Osteocyte (in vitro differentiated cells): ENCODE data around the gene IFNB1. TPM values are rescaled to one million over a fixed set of nuclear protein-coding genes. Genes with fewer than 3 reads are reported as not detected.

Experiments
- DNase-seq: peaks from one replicate; pipeline ENCODE4 v3.0.0; 2021; ENCODE audit warnings: mixed read lengths; ENCODE audit not compliant: unreplicated experiment; ENCODE audit errors: extremely low spot score
- H3K27ac Mint-ChIP-seq: one replicate; pipeline ENCODE4 v1.8.0; 2021; ENCODE audit warnings: mild to moderate bottlenecking, mixed read lengths; ENCODE audit not compliant: unreplicated experiment
- H3K27me3 Mint-ChIP-seq: one replicate; pipeline ENCODE4 v1.8.0; 2021; ENCODE audit warnings: mixed read lengths; ENCODE audit not compliant: unreplicated experiment
- H3K36me3 Mint-ChIP-seq: one replicate; pipeline ENCODE4 v1.8.0; 2021; ENCODE audit warnings: mixed read lengths; ENCODE audit not compliant: unreplicated experiment
- H3K4me1 Mint-ChIP-seq: one replicate; pipeline ENCODE4 v1.8.0; 2021; ENCODE audit warnings: mixed read lengths; ENCODE audit not compliant: unreplicated experiment
- H3K4me3 Mint-ChIP-seq: one replicate; pipeline ENCODE4 v1.8.0; 2021; ENCODE audit warnings: mild to moderate bottlenecking, moderate library complexity, mixed read lengths; ENCODE audit not compliant: unreplicated experiment
- H3K9me3 Mint-ChIP-seq: one replicate; pipeline ENCODE4 v1.8.0; 2021; ENCODE audit warnings: mixed read lengths; ENCODE audit not compliant: unreplicated experiment
- total RNA-seq: library from RNA; stranded (reverse); gene quantifications from 2 replicates; pipeline ENCODE4 v1.2.1, GENCODE V29; 2021
- TF ChIP-seq, protein P1 (sequence below): fragments of 200-600 bp; sonication (generic); IDR thresholded peaks from 2 replicates; pipeline ENCODE4 v1.5.0; 2021; ENCODE audit warnings: antibody characterized with exemption, mild to moderate bottlenecking, moderate library complexity

IFNB1 gene
- total RNA-seq, 1 donor from 2014 or later: not detected

DNA sequence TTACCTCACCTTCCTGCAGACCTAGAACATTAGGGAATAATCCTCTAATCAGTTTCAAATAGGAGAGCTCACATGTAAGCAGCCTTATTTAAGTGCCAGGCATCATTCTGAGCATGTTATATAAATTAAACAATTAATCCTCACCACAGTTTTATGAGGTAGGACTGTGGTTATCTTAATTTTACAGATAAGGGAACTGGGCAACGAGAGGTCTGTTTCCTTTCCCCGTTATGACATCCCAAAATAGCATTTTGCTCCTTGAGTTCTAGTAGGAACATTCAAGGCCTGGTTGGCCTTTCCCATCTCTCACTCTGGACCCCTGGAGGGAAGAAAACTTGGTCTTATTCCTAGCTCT, 19.1 kb upstream of the IFNB1 start:
- TF ChIP-seq, protein P1, sequence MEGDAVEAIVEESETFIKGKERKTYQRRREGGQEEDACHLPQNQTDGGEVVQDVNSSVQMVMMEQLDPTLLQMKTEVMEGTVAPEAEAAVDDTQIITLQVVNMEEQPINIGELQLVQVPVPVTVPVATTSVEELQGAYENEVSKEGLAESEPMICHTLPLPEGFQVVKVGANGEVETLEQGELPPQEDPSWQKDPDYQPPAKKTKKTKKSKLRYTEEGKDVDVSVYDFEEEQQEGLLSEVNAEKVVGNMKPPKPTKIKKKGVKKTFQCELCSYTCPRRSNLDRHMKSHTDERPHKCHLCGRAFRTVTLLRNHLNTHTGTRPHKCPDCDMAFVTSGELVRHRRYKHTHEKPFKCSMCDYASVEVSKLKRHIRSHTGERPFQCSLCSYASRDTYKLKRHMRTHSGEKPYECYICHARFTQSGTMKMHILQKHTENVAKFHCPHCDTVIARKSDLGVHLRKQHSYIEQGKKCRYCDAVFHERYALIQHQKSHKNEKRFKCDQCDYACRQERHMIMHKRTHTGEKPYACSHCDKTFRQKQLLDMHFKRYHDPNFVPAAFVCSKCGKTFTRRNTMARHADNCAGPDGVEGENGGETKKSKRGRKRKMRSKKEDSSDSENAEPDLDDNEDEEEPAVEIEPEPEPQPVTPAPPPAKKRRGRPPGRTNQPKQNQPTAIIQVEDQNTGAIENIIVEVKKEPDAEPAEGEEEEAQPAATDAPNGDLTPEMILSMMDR: no peak
- DNase-seq: no peak
- Mint-ChIP-seq H3K9me3 (peaks cover 4% of the 10 kb centered on the region), H3K4me3 (no peak overlapping the region), H3K4me1 (peaks cover 18% of the 10 kb centered on the region), H3K27ac (peak overlapping the region; percentile 76), H3K36me3 (peaks cover 2% of the 10 kb centered on the region), H3K27me3 (no peaks in the 10 kb centered on the region)

DNA sequence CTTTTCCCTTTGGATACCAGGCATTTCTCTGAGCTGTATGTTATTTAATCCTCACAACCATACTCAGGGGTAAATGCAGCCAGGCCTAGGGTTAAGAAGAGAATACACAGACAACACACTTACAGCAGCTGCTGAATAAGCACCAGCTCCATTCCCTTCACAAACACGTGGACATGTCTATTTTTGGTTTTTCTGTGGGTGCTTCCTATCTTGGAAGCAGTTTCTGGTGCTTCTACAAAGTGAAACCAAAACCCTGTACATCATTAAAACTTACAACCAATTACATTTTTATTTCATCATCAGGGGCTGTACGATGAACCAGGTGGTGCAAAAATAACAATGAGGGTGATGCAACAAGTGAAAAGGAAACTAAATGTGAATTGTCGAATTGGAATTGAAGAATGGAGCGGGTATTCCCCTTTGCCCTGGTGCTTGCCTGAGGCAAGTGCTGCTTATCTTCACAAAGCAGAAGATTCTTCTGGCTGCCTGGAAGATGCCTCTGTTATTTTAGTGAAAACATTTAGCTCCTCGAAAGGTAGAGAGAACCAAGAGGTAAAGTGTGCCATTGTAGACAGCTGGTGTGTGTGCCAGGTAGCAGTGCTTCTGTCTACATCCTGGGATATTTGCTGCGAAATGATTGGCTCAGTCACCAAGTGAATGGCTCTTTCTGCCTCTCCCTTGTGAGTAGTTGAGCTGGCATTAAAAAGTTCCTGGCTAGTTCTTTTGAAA, 18.6 kb upstream of the IFNB1 start:
- DNase-seq: no peak
- Mint-ChIP-seq H3K4me3 (peak overlapping the region; percentile 16), H3K27me3 (no peaks in the 10 kb centered on the region), H3K27ac (peak overlapping the region; percentile 76), H3K9me3 (peaks cover 4% of the 10 kb centered on the region), H3K4me1 (peaks cover 18% of the 10 kb centered on the region), H3K36me3 (peaks cover 2% of the 10 kb centered on the region)
- TF ChIP-seq, protein P1: no peak

DNA sequence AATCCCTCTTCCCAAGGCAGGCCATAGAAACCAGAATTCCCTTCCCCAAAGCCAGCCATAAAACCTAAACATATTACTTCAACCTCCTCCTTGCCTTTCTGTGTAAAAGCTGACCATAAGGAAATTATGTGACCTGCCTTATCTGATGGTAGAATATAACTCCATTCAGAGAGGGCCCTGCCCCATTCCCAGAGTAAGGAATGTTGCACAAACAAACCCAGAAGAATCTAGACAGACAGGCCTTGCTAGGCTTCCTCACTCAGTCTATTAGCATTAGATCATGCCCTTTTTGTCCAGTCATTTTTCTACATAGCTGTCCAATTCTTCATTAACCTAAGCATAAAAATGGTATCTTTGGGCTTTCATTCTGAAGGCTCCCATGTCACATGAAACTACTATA, 17.8 kb upstream of the IFNB1 start:
- H3K27ac Mint-ChIP-seq: peak overlapping the region; percentile 76
- peaks cover 18% of the 10 kb centered on the region for H3K4me1 Mint-ChIP-seq
- TF ChIP-seq, protein P1: no peak
- H3K9me3 Mint-ChIP-seq: peaks cover 4% of the 10 kb centered on the region
- peaks cover 2% of the 10 kb centered on the region for H3K36me3 Mint-ChIP-seq
- no peaks in the 10 kb centered on the region for H3K27me3 Mint-ChIP-seq
- DNase-seq: no peak
- no peak overlapping the region for H3K4me3 Mint-ChIP-seq

DNA sequence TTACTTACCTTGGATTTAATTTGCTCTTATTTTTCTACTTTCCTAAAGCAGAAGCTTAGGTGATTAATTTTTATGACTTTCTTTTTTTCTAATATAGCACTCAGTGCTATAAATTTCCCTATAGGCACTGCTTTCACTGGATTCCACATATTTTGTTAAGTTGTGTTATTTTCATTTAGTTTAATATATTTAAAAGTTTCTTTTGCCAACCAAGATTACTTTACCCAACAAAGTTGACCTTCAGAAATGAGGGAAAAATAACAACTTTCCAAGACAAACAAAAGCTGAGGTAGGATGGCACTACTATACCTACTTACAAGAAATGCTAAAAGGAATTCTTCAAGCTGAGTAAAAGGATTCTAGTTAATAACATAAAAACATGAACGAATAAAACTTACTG, 8.8 kb upstream of the IFNB1 start:
- Mint-ChIP-seq H3K4me1 (peaks cover 8% of the 10 kb centered on the region), H3K27ac (no peak overlapping the region), H3K9me3 (peaks cover 9% of the 10 kb centered on the region), H3K36me3 (peaks cover 2% of the 10 kb centered on the region), H3K27me3 (no peaks in the 10 kb centered on the region), H3K4me3 (no peak overlapping the region)
- no peak for DNase-seq
- TF ChIP-seq, protein P1: no peak

DNA sequence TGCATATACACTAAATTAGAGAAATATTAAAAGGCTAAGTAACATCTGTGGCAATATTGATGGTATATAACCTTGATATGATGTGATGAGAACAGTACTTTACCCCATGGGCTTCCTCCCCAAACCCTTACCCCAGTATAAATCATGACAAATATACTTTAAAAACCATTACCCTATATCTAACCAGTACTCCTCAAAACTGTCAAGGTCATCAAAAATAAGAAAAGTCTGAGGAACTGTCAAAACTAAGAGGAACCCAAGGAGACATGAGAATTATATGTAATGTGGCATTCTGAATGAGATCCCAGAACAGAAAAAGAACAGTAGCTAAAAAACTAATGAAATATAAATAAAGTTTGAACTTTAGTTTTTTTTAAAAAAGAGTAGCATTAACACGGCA, 7.3 kb upstream of the IFNB1 start:
- TF ChIP-seq, protein P1: no peak
- Mint-ChIP-seq H3K4me3 (no peak overlapping the region), H3K27ac (no peak overlapping the region), H3K4me1 (peaks cover 8% of the 10 kb centered on the region), H3K27me3 (no peaks in the 10 kb centered on the region), H3K36me3 (peaks cover 2% of the 10 kb centered on the region), H3K9me3 (peaks cover 9% of the 10 kb centered on the region)
- DNase-seq: no peak
